ENCODE results near the gene LIMA1.

DNA sequence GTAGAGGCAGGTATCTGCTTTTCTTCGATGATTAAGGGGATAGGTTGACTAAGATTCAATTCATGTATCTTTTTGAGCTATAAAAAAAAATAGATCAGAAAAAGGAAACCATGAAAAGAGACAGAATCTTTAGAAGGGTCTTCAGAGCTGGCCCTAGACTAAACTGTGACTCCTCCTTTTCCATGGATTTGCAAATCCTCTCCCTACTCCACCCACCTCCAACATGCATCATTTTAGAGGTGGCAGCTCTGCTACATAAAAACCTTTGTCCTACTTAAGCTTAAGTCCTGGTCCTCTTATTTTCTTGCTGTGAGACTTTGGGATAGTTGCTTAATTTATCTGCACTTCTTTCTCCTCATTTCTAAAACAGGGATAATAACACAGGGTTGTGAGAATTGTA is 48.4 kb upstream of the LIMA1 start:
- TF ChIP-seq, protein P1, sequence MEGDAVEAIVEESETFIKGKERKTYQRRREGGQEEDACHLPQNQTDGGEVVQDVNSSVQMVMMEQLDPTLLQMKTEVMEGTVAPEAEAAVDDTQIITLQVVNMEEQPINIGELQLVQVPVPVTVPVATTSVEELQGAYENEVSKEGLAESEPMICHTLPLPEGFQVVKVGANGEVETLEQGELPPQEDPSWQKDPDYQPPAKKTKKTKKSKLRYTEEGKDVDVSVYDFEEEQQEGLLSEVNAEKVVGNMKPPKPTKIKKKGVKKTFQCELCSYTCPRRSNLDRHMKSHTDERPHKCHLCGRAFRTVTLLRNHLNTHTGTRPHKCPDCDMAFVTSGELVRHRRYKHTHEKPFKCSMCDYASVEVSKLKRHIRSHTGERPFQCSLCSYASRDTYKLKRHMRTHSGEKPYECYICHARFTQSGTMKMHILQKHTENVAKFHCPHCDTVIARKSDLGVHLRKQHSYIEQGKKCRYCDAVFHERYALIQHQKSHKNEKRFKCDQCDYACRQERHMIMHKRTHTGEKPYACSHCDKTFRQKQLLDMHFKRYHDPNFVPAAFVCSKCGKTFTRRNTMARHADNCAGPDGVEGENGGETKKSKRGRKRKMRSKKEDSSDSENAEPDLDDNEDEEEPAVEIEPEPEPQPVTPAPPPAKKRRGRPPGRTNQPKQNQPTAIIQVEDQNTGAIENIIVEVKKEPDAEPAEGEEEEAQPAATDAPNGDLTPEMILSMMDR (conservative IDR thresholded peaks at IDR 0.05): no peak
- no peak for TF ChIP-seq ZFX (IDR thresholded peaks at IDR 0.05)
